ENCODE data around the gene GCN1. TPM values are rescaled to one million over a fixed set of nuclear protein-coding genes. Genes with fewer than 3 reads are reported as not detected.

The GCN1 gene
- total RNA-seq, 4 donors from 2014 or later: 37.8 to 115 (median 50.8) TPM

GRCh38 chr12:120235369-120236323, 41.1 kb upstream of the GCN1 start:
- no peak overlapping the region for H3K4me3 ChIP-seq (ENCODE audit: low read depth, poor library complexity, severe bottlenecking)
- TF ChIP-seq, protein P1, sequence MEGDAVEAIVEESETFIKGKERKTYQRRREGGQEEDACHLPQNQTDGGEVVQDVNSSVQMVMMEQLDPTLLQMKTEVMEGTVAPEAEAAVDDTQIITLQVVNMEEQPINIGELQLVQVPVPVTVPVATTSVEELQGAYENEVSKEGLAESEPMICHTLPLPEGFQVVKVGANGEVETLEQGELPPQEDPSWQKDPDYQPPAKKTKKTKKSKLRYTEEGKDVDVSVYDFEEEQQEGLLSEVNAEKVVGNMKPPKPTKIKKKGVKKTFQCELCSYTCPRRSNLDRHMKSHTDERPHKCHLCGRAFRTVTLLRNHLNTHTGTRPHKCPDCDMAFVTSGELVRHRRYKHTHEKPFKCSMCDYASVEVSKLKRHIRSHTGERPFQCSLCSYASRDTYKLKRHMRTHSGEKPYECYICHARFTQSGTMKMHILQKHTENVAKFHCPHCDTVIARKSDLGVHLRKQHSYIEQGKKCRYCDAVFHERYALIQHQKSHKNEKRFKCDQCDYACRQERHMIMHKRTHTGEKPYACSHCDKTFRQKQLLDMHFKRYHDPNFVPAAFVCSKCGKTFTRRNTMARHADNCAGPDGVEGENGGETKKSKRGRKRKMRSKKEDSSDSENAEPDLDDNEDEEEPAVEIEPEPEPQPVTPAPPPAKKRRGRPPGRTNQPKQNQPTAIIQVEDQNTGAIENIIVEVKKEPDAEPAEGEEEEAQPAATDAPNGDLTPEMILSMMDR (IDR thresholded peaks at IDR 0.05): no peak
- TF ChIP-seq POLR2A (IDR thresholded peaks at IDR 0.05): no peak
- WGBS, 2 donors: 65 to 66% methylated on average over 18 of the region's 18 CpGs
- DNase-seq (ENCODE audit: low spot score in 2 of 2): no peak
- intact Hi-C loops (cut with DNase I; ENCODE audit: low total_unique reads): no loop called here

GRCh38 chr12:120234643-120235368, 40.3 kb upstream of the GCN1 start:
- intact Hi-C loops (cut with DNase I; ENCODE audit: low total_unique reads): no loop called here
- DNase-seq (ENCODE audit: low spot score in 2 of 2): peak; percentile 91 to 97
- H3K4me3 ChIP-seq (ENCODE audit: low read depth, poor library complexity, severe bottlenecking): no peak overlapping the region
- WGBS, 2 donors: 20 to 22% methylated on average over 11 to 13 of the region's 13 CpGs
- TF ChIP-seq, protein P1 (IDR thresholded peaks at IDR 0.05): no peak
- TF ChIP-seq POLR2A (IDR thresholded peaks at IDR 0.05): no peak

- 11 to 19% methylated on average over 3 of the region's 3 CpGs for WGBS, 2 donors
- no peak for DNase-seq (ENCODE audit: low spot score in 2 of 2)
- H3K4me3 ChIP-seq (ENCODE audit: low read depth, poor library complexity, severe bottlenecking): no peak overlapping the region
- intact Hi-C loops (cut with DNase I; ENCODE audit: low total_unique reads): no loop called here
- no peak for TF ChIP-seq POLR2A (IDR thresholded peaks at IDR 0.05)
- TF ChIP-seq, protein P1 (IDR thresholded peaks at IDR 0.05): no peak
Observed at GRCh38 chr12:120231316-120232011, 36.9 kb upstream of the GCN1 start.

DNA sequence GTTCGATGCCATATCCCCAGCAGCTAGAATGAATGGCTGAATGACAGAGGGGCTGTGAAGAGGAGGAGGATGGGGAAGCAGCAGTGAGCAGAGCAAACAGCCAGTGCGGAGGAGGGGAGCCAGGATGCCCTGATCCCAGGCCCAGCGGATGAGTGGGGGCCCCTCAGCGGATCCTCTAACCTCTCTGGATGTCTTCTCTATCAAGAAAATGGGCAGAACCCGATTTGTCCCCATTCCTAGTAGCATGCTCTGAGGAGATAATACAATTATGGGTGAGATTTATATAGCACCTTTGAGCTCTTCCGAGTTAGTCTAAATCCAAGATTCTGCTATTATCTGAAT, 36.4 kb upstream of the GCN1 start:
- 38 to 43% methylated on average over 6 of the region's 6 CpGs for WGBS, 2 donors

GRCh38 chr12:120230326-120230973, 35.9 kb upstream of the GCN1 start:
- WGBS, 2 donors: 14 to 23% methylated on average over 8 to 9 of the region's 9 CpGs
- intact Hi-C loops (cut with DNase I; ENCODE audit: low total_unique reads): no loop called here
- no peak overlapping the region for H3K4me3 ChIP-seq (ENCODE audit: low read depth, poor library complexity, severe bottlenecking)
- DNase-seq (ENCODE audit: low spot score in 2 of 2): peak in 1 of 2 donors; percentile 94
- no peak for TF ChIP-seq POLR2A (IDR thresholded peaks at IDR 0.05)
- TF ChIP-seq, protein P1 (IDR thresholded peaks at IDR 0.05): no peak

More for the DNA sequence above, 36.4 kb upstream of the GCN1 start:
- no peak overlapping the region for H3K4me3 ChIP-seq (ENCODE audit: low read depth, poor library complexity, severe bottlenecking)
- TF ChIP-seq POLR2A (IDR thresholded peaks at IDR 0.05): no peak
- TF ChIP-seq, protein P1 (IDR thresholded peaks at IDR 0.05): no peak
- no peak for DNase-seq (ENCODE audit: low spot score in 2 of 2)
- intact Hi-C loops (cut with DNase I; ENCODE audit: low total_unique reads): no loop called here
